WTC11 (cell line): ENCODE data around the gene WNT11.

Source experiments
- CTCF ChIP-seq: fragments of 200-600 bp; IDR thresholded peaks from 2 replicates; pipeline ENCODE4 v1.8.0; 2022; ENCODE audit warnings: antibody characterized with exemption
- ELF4 ChIP-seq: sonication (generic); formaldehyde crosslinking; IDR thresholded peaks from 2 replicates; pipeline ENCODE4 v1.8.1; 2022; ENCODE audit warnings: low read depth, mild to moderate bottlenecking, moderate library complexity, missing genetic modification reagents
- MAX ChIP-seq: sonication (generic); formaldehyde crosslinking; IDR thresholded peaks from 2 replicates; pipeline ENCODE4 v1.8.0; 2022; ENCODE audit warnings: mild to moderate bottlenecking, missing genetic modification reagents
- MLX ChIP-seq: sonication (generic); formaldehyde crosslinking; IDR thresholded peaks from 2 replicates; pipeline ENCODE4 v1.8.1; 2023; ENCODE audit warnings: mild to moderate bottlenecking, missing genetic modification reagents, moderate library complexity
- NR1H2 ChIP-seq: sonication (generic); formaldehyde crosslinking; IDR thresholded peaks from 2 replicates; pipeline ENCODE4 v1.9.0; 2021; ENCODE audit warnings: mild to moderate bottlenecking, moderate library complexity, missing genetic modification reagents
- SMAD3 ChIP-seq: sonication (generic); formaldehyde crosslinking; IDR thresholded peaks from 2 replicates; pipeline ENCODE4 v1.8.0; 2022; ENCODE audit warnings: missing genetic modification reagents, mild to moderate bottlenecking, borderline replicate concordance
- STAT6 ChIP-seq: sonication (generic); formaldehyde crosslinking; conservative IDR thresholded peaks from 2 replicates; pipeline ENCODE4 v1.8.1; 2023; ENCODE audit warnings: mild to moderate bottlenecking, low read depth, missing genetic modification reagents, moderate library complexity

- TF ChIP-seq NR1H2 (CRISPR knock-in tag) = no peak
- no peak for TF ChIP-seq STAT6 (CRISPR knock-in tag)
- no peak for TF ChIP-seq MAX (CRISPR knock-in tag)
- no peak for TF ChIP-seq CTCF
- TF ChIP-seq MLX = no peak
- no peak for TF ChIP-seq ELF4
- TF ChIP-seq SMAD3 (CRISPR knock-in tag) = no peak
Measured at GRCh38 chr11:76189682-76190081, 16.6 kb downstream of the WNT11 start.
